ENCODE data around the gene ZNRF1.

The ZNRF1 gene

DNA sequence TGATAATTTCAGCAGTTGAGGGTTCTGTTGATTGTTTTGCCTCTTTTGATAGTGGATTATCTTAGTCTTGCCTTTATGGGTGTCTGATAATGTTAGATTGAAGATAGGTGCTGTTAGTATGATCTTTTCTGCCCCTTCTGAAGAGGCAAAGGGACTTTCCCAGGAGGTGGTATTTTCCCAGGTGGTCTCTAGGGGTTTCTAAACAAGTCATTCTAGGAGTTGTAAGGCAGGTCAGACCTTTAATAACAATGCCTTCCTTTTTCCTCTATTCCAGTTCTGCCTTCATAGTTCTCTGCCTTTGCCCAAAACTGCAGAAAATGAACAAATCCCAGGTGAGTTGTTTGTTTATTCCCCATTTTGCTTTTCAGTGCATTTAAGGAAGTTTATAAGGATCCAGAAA, 153.8 kb downstream of the ZNRF1 start:
- DNase-seq (ENCODE audit: low read depth), result no peak

DNA sequence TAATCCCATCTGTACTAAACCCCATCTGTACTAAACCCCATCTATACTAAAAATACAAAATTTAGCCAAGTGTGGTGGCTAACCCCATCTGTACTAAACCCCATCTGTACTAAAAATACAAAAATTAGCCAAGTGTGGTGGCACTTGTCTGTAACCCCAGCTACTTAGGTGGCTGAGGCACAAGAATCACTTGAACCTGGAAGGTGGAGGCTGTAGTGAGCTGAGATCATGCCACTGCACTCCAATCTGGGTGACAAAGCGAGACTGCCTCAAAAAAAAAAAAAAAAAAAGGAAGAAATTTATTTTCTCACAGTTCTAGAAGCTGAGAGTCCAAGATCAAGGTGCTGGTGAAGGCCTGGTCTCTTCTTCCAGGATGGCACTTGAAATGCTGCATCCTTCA, 161.6 kb downstream of the ZNRF1 start:
- no peak for DNase-seq (ENCODE audit: low read depth)
